Mesodermal cell (in vitro differentiated cells): Measurements from ENCODE around the gene YPEL2.

Experiments
- H3K27ac ChIP-seq: 2 replicates; pipeline ENCODE4 v1.7.0; 2013; ENCODE audit warnings: mild to moderate bottlenecking, low read depth, low read length, moderate library complexity; ENCODE audit not compliant: severe bottlenecking
- H3K36me3 ChIP-seq: 2 replicates; pipeline ENCODE4 v1.7.1; 2013; ENCODE audit warnings: mild to moderate bottlenecking, low read length, moderate library complexity; ENCODE audit not compliant: control insufficient read depth, insufficient read depth
- H3K4me1 ChIP-seq: one replicate; pipeline ENCODE4 v1.7.1; 2013; ENCODE audit warnings: mild to moderate bottlenecking, low read length; ENCODE audit not compliant: insufficient read depth, control insufficient read depth, poor library complexity, severe bottlenecking
- H3K4me3 ChIP-seq: 2 replicates; pipeline ENCODE4 v1.7.0; 2013; ENCODE audit warnings: low read length, control low read depth, mild to moderate bottlenecking; ENCODE audit not compliant: insufficient read depth, poor library complexity, severe bottlenecking; ENCODE audit errors: extremely low read depth
- H3K9me3 ChIP-seq: 2 replicates; pipeline ENCODE4 v1.7.1; 2013; ENCODE audit warnings: mild to moderate bottlenecking, low read length, moderate library complexity; ENCODE audit not compliant: control insufficient read depth
- WGBS, 2 experiments: methylation state at CpG; one replicate each; pipeline ENCODE4 v1.1.5; 2013; ENCODE audit warnings: missing lambda C conversion rate in 2 of 2; ENCODE audit not compliant: insufficient coverage in 2 of 2; 5-methylcytosine and 5-hydroxymethylcytosine counted together

The YPEL2 gene

DNA sequence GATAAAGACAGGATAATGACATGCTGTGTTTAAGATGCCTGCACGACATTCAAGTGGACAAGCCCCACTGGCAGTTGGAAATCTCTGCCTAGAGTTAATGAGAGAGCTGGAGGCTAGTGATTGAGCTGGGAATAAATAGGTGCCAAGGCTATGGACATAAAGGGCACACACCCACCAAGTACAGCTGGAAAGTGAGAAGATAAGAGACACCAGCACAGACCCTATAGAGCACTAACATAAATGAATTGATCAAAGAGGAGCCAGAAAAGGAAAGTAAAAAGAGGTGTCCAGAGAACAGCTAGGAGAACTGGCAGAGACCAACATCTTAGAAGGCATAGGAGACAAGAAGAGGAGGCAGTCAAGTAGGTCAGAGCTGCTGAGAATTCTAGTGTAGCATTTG lies 101.2 kb downstream of the YPEL2 start:
- H3K27ac ChIP-seq = no peak overlapping the region
- 88% methylated on average over 1 of the region's 1 CpG; no CpG with 5 or more reads in 1 of the 2 experiments for WGBS, 2 experiments
- no peak overlapping the region for H3K4me3 ChIP-seq
- peaks cover 11% of the 10 kb centered on the region for H3K9me3 ChIP-seq
- H3K4me1 ChIP-seq = peaks cover 32% of the 10 kb centered on the region
- H3K36me3 ChIP-seq = no peaks in the 10 kb centered on the region

- Histone ChIP-seq H3K9me3 (peaks cover 11% of the 10 kb centered on the region), H3K27ac (no peak overlapping the region), H3K36me3 (no peaks in the 10 kb centered on the region), H3K4me1 (peaks cover 26% of the 10 kb centered on the region), H3K4me3 (no peak overlapping the region)
- WGBS, 2 experiments = 90 to 100% methylated on average over 1 to 2 of the region's 2 CpGs
Measured at GRCh38 chr17:59433586-59433985, 102.1 kb downstream of the YPEL2 start.

GRCh38 chr17:59434429-59434828 lies 103.0 kb downstream of the YPEL2 start:
- WGBS, 2 experiments = 94 to 100% methylated on average over 2 to 3 of the region's 3 CpGs
- Histone ChIP-seq H3K9me3 (peaks cover 11% of the 10 kb centered on the region), H3K36me3 (no peaks in the 10 kb centered on the region), H3K4me1 (peaks cover 26% of the 10 kb centered on the region), H3K4me3 (no peak overlapping the region), H3K27ac (no peak overlapping the region)

- 67% methylated on average over 1 of the region's 2 CpGs; no CpG with 5 or more reads in 1 of the 2 experiments for WGBS, 2 experiments
- Histone ChIP-seq H3K9me3 (peaks cover 11% of the 10 kb centered on the region), H3K4me3 (no peak overlapping the region), H3K4me1 (peaks cover 31% of the 10 kb centered on the region), H3K36me3 (no peaks in the 10 kb centered on the region), H3K27ac (no peak overlapping the region)
Measured at GRCh38 chr17:59435238-59435637, 103.8 kb downstream of the YPEL2 start.

DNA sequence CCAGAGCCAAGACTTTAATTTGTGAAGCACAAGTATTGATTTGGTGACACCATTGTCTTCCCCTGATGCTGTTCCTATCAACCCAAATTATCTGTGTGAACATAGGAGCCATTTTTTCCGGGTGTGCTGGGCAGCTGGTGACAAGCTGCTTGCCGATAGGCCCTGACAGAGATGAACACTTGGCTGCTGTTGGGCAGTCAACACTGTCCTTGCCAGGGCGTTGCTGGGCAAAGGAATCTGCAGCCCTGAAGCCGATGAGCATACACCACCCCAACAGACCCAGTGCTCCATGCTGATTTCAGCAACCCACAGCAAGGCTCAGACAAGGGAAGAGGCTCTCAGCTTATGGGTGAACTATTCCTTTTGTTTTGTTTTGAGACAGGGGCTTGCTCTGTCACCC lies 105.4 kb downstream of the YPEL2 start:
- no peak overlapping the region for H3K4me3 ChIP-seq
- peaks cover 24% of the 10 kb centered on the region for H3K4me1 ChIP-seq
- H3K36me3 ChIP-seq = no peaks in the 10 kb centered on the region
- H3K27ac ChIP-seq = no peak overlapping the region
- peaks cover 9% of the 10 kb centered on the region for H3K9me3 ChIP-seq
- WGBS, 2 experiments = 89 to 93% methylated on average over 2 to 3 of the region's 4 CpGs

- Histone ChIP-seq H3K27ac (no peak overlapping the region), H3K9me3 (peaks cover 2% of the 10 kb centered on the region), H3K36me3 (no peaks in the 10 kb centered on the region), H3K4me3 (no peak overlapping the region), H3K4me1 (peaks cover 24% of the 10 kb centered on the region)
- 83 to 86% methylated on average over 8 to 11 of the region's 12 CpGs for WGBS, 2 experiments
Measured at GRCh38 chr17:59437791-59438281, 106.4 kb downstream of the YPEL2 start.

GRCh38 chr17:59439262-59439661 lies 107.8 kb downstream of the YPEL2 start:
- Histone ChIP-seq H3K4me1 (peaks cover 24% of the 10 kb centered on the region), H3K27ac (no peak overlapping the region), H3K9me3 (no peaks in the 10 kb centered on the region), H3K36me3 (no peaks in the 10 kb centered on the region), H3K4me3 (no peak overlapping the region)
- WGBS, 2 experiments = 100% methylated on average over 1 to 2 of the region's 4 CpGs

DNA sequence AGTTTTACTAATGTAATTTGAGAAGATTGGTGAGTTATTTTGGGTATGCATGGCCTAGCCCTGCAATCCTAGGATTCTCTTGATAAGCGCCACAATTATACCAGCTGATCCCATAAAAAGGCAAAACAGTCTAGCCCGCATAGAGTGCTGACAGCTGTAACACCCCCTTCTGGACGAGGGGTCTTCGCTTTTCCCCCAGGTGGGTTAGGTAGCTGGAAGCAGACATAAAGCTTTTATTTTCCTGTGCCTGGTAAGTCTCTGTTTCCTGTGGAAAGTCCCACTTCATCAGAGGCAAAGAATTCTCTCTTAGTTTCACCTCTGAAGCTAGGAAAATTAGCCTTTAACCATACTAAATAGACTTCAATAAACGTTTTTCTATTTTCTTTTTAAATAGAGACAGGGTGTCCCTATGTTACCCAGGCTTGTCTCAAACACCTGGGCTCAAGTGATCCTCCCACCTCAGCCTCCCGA lies 108.3 kb downstream of the YPEL2 start:
- Histone ChIP-seq H3K9me3 (no peaks in the 10 kb centered on the region), H3K4me1 (peaks cover 24% of the 10 kb centered on the region), H3K36me3 (no peaks in the 10 kb centered on the region), H3K4me3 (no peak overlapping the region), H3K27ac (no peak overlapping the region)
- 17 to 92% methylated on average over 1 of the region's 6 CpGs for WGBS, 2 experiments

DNA sequence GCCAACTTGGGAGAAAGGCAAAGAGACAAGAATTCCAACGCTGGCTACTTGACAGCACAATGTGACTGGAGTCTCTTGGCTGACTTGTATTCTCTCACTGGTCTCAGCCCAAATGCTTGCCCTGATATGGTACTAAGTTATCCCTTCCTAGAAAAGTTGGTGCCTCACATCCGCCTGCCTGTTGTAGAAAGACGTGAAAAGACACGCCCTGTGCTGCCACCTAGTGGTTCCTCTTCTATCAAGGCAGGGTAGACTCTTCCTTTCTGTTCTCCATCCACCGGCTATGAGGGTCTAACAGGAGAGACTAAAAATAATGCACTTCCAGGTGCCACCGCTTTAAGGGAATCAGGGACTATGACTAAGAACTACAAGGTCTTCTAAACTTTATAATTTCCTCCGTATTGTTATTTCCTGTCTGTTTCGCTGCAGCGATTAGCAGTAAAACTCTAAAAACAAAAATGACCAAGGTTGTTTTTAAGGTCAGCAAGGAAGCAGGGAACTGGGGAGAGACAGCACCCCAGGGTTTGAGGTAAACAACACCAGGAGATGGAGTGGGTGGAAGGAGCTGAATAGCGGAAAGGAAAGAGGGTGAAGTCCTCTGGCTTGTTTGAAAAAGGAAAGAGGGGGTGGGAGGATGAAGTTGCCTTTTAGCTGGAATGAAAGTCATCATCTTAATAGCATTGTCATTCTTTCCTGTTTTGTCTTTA lies 109.5 kb downstream of the YPEL2 start:
- Histone ChIP-seq H3K4me3 (no peak overlapping the region), H3K9me3 (no peaks in the 10 kb centered on the region), H3K27ac (no peak overlapping the region), H3K4me1 (peaks cover 24% of the 10 kb centered on the region), H3K36me3 (no peaks in the 10 kb centered on the region)
- 19 to 22% methylated on average over 9 to 10 of the region's 10 CpGs for WGBS, 2 experiments

DNA sequence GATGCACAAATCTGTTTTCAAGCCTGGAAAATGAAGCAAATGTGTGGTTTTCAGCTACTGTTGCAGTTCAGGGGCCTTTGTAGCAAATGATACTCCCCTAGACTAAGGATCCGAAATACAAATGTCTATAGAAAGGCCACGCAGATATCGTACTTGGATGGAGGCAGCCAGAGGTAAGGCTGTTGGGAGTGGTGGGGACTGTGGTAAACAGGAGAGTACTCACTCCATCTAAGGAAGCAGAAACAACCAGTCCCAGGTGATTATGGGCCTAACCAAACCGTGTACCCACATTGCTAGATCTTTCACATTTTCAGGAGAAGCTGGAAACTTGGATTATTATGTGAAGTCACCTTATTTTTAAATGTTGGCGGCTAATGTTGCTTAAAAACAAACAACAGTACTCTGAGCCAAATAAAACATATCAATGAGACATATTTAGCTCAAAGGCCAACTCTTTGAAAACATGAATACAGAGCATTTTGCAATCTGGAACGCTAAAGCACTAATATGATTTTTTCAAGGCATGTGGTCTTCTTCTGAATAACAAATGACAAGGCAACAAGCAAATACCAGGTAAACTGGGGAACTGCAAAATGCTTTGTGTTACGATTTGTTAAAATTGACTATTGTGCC lies 110.1 kb downstream of the YPEL2 start:
- Histone ChIP-seq H3K4me3 (no peak overlapping the region), H3K4me1 (peaks cover 24% of the 10 kb centered on the region), H3K9me3 (no peaks in the 10 kb centered on the region), H3K27ac (no peak overlapping the region), H3K36me3 (no peaks in the 10 kb centered on the region)
- 100% methylated on average over 1 of the region's 7 CpGs; no CpG with 5 or more reads in 1 of the 2 experiments for WGBS, 2 experiments

- no peaks in the 10 kb centered on the region for H3K36me3 ChIP-seq
- H3K27ac ChIP-seq = no peak overlapping the region
- no peaks in the 10 kb centered on the region for H3K9me3 ChIP-seq
Measured at GRCh38 chr17:59443106-59443505, 111.7 kb downstream of the YPEL2 start.

More at GRCh38 chr17:59443106-59443505, 111.7 kb downstream of the YPEL2 start:
- WGBS, 2 experiments = 96 to 100% methylated on average over 3 of the region's 4 CpGs
- peaks cover 17% of the 10 kb centered on the region for H3K4me1 ChIP-seq
- H3K4me3 ChIP-seq = no peak overlapping the region
